A549 (cell line): ENCODE results near the gene ISM1. TPM values are rescaled to one million over a fixed set of nuclear protein-coding genes. Genes with fewer than 3 reads are reported as not detected.

Experiments used
- BHLHE40 ChIP-seq: IDR thresholded peaks from 2 replicates; pipeline ENCODE4 v1.6.1; 2012; ENCODE audit warnings: low read depth, low read length, inconsistent platforms
- CBX2 ChIP-seq: fragments of 200-600 bp; sonication (generic); IDR thresholded peaks from 2 replicates; pipeline ENCODE4 v1.6.1; 2016; ENCODE audit warnings: low read depth, mild to moderate bottlenecking, borderline replicate concordance
- CBX8 ChIP-seq: fragments of 200-600 bp; sonication (generic); IDR thresholded peaks from 2 replicates; pipeline ENCODE4 v1.6.1; 2016
- CHD2 ChIP-seq: fragments of 150-350 bp; IDR thresholded peaks from 2 replicates; pipeline ENCODE4 v1.6.1; 2014; ENCODE audit warnings: low read length; ENCODE audit not compliant: partially characterized antibody
- CHD4 ChIP-seq: fragments of 200-600 bp; sonication (generic); IDR thresholded peaks from 2 replicates; pipeline ENCODE4 v1.6.1; 2016; ENCODE audit warnings: antibody characterized with exemption, mild to moderate bottlenecking, borderline replicate concordance
- EHMT2 ChIP-seq: fragments of 200-600 bp; sonication (generic); IDR thresholded peaks from 2 replicates; pipeline ENCODE4 v1.6.1; 2016; ENCODE audit warnings: antibody characterized with exemption, low read depth, mild to moderate bottlenecking, moderate library complexity
- EP300 ChIP-seq, 2 experiments: fragments of >200 bp; sonication (Bioruptor Twin); formaldehyde crosslinking; IDR thresholded peaks; 2 replicates in 1 of 2; 3 replicates in 1 of 2; pipeline ENCODE4 v1.6.1; 2016 to 2017
- FOSB ChIP-seq: fragments of 250-450 bp; sonication (Bioruptor Pico); IDR thresholded peaks from 2 replicates; pipeline ENCODE4 v1.5.0; 2020; ENCODE audit warnings: mild to moderate bottlenecking, moderate library complexity
- FOSL2 ChIP-seq, 2 experiments: fragments of 450-650 bp in 1 of 2; fragments of >200 bp in 1 of 2; sonication (Bioruptor Twin) in 1 of 2; formaldehyde crosslinking; IDR thresholded peaks; 2 replicates each; pipeline versions ENCODE4 v1.5.0 to v1.6.1; 2016 to 2020; ENCODE audit warnings: mild to moderate bottlenecking in 1 of 2, moderate library complexity in 1 of 2
- GATA3 ChIP-seq: IDR thresholded peaks from 2 replicates; pipeline ENCODE4 v1.6.1; 2012; ENCODE audit warnings: borderline replicate concordance
- HDAC2 ChIP-seq: fragments of 200-600 bp; sonication (generic); IDR thresholded peaks from 2 replicates; pipeline ENCODE4 v1.6.1; 2016
- HEYL ChIP-seq: fragments of 250-450 bp; sonication (Bioruptor Pico); IDR thresholded peaks from 2 replicates; pipeline ENCODE4 v1.8.0; 2021; ENCODE audit warnings: mild to moderate bottlenecking, moderate library complexity
- HOXA7 ChIP-seq: fragments of 250-450 bp; sonication (Bioruptor Pico); IDR thresholded peaks from 2 replicates; pipeline ENCODE4 v1.5.0; 2020; ENCODE audit warnings: mild to moderate bottlenecking, moderate library complexity
- KDM1A ChIP-seq: fragments of 200-600 bp; sonication (generic); IDR thresholded peaks from 2 replicates; pipeline ENCODE4 v1.6.1; 2016; ENCODE audit warnings: low read depth, mild to moderate bottlenecking
- KDM5A ChIP-seq: fragments of 200-600 bp; sonication (generic); IDR thresholded peaks from 2 replicates; pipeline ENCODE4 v1.6.1; 2016; ENCODE audit warnings: antibody characterized with exemption, mild to moderate bottlenecking
- MYC ChIP-seq: IDR thresholded peaks from 2 replicates; pipeline ENCODE4 v1.6.1; 2012; ENCODE audit warnings: mild to moderate bottlenecking, inconsistent platforms, low read length, improper control_type of control experiment, borderline replicate concordance
- NFE2L2 ChIP-seq: fragments of 150-350 bp; conservative IDR thresholded peaks from 2 replicates; pipeline ENCODE4 v1.6.1; 2014; ENCODE audit warnings: low read length
- NPAS2 ChIP-seq: fragments of 250-450 bp; sonication (Bioruptor Pico); IDR thresholded peaks from 2 replicates; pipeline ENCODE4 v1.8.0; 2022; ENCODE audit warnings: mild to moderate bottlenecking, moderate library complexity, borderline replicate concordance
- NR3C1 ChIP-seq: fragments of >200 bp; sonication (Bioruptor Twin); formaldehyde crosslinking; IDR thresholded peaks from 3 replicates; pipeline ENCODE4 v1.6.1; 2017
- PHF8 ChIP-seq: fragments of 200-600 bp; sonication (generic); IDR thresholded peaks from 2 replicates; pipeline ENCODE4 v1.6.1; 2016; ENCODE audit warnings: low read depth, mild to moderate bottlenecking, antibody characterized with exemption, moderate library complexity, borderline replicate concordance
- POLR2A ChIP-seq: IDR thresholded peaks from 2 replicates; pipeline ENCODE4 v1.6.1; 2012; ENCODE audit warnings: mild to moderate bottlenecking, low read length
- RARB ChIP-seq: fragments of 250-450 bp; sonication (Bioruptor Pico); IDR thresholded peaks from 2 replicates; pipeline ENCODE4 v1.8.0; 2021; ENCODE audit warnings: mild to moderate bottlenecking, moderate library complexity
- RCOR1 ChIP-seq: fragments of 150-350 bp; IDR thresholded peaks from 2 replicates; pipeline ENCODE4 v1.6.1; 2014; ENCODE audit warnings: antibody characterized with exemption, low read length, low read depth
- RFX5 ChIP-seq: fragments of 450-650 bp; IDR thresholded peaks from 2 replicates; pipeline ENCODE4 v1.7.1; 2014; ENCODE audit warnings: antibody characterized with exemption, mild to moderate bottlenecking, moderate library complexity
- TFCP2L1 ChIP-seq: fragments of 250-450 bp; sonication (Bioruptor Pico); IDR thresholded peaks from 2 replicates; pipeline ENCODE4 v1.5.0; 2021; ENCODE audit warnings: mild to moderate bottlenecking
- ZFP36 ChIP-seq: fragments of 450-650 bp; IDR thresholded peaks from 2 replicates; pipeline ENCODE4 v1.6.1; 2014; ENCODE audit warnings: borderline replicate concordance; ENCODE audit not compliant: partially characterized antibody
- ZNF302 ChIP-seq: fragments of 250-450 bp; sonication (Bioruptor Pico); IDR thresholded peaks from 2 replicates; pipeline ENCODE4 v1.9.0; 2021; ENCODE audit warnings: inconsistent platforms, mild to moderate bottlenecking, moderate library complexity
- ZSCAN20 ChIP-seq: fragments of 250-450 bp; sonication (Bioruptor Pico); IDR thresholded peaks from 2 replicates; pipeline ENCODE4 v1.8.0; 2022; ENCODE audit warnings: mild to moderate bottlenecking, moderate library complexity
- polyA plus RNA-seq, 4 experiments: library from polyadenylated mRNA; depleted of rRNA in 3 of 4; stranded (reverse); fragments of >200 nt; fragmentation: RNase III in 1 of 4; extraction: RNeasy Plus Mini Kit Qiagen cat#74134 plus additional on column Dnase treatment in 1 of 4; gene quantifications; 2 replicates in 3 of 4; 3 replicates in 1 of 4; pipeline ENCODE4 v1.2.3, GENCODE V29; 2011 to 2017
- TF ChIP-seq, protein P1 (sequence below): fragments of 250-450 bp; sonication (Bioruptor Pico); IDR thresholded peaks from 2 replicates; pipeline ENCODE4 v1.5.0; 2020; ENCODE audit warnings: low read depth, mild to moderate bottlenecking, moderate library complexity
- TF ChIP-seq, protein P2 (sequence below): fragments of >200 bp; sonication (Bioruptor Twin); formaldehyde crosslinking; IDR thresholded peaks from 3 replicates; pipeline ENCODE4 v1.6.1; 2016
- TF ChIP-seq, protein P3 (sequence below): fragments of 450-650 bp; IDR thresholded peaks from 2 replicates; pipeline ENCODE4 v1.6.1; 2014; ENCODE audit warnings: antibody characterized with exemption
- TF ChIP-seq, protein P4 (sequence below): IDR thresholded peaks from 2 replicates; pipeline ENCODE4 v1.6.1; 2012; ENCODE audit warnings: low read depth, borderline replicate concordance
- TF ChIP-seq, protein P5 (sequence below): IDR thresholded peaks from 2 replicates; pipeline ENCODE4 v1.6.1; 2012
- TF ChIP-seq, protein P6 (sequence below): IDR thresholded peaks from 2 replicates; pipeline ENCODE4 v1.6.1; 2012
- TF ChIP-seq, protein P7 (sequence below): fragments of >200 bp; sonication (Bioruptor Twin); formaldehyde crosslinking; IDR thresholded peaks from 3 replicates; pipeline ENCODE4 v1.5.1; 2016

The ISM1 gene
- polyA plus RNA-seq, 2 of the 4 experiments (the other 2 are of a cell fraction), result 0.18 to 0.39 TPM

DNA sequence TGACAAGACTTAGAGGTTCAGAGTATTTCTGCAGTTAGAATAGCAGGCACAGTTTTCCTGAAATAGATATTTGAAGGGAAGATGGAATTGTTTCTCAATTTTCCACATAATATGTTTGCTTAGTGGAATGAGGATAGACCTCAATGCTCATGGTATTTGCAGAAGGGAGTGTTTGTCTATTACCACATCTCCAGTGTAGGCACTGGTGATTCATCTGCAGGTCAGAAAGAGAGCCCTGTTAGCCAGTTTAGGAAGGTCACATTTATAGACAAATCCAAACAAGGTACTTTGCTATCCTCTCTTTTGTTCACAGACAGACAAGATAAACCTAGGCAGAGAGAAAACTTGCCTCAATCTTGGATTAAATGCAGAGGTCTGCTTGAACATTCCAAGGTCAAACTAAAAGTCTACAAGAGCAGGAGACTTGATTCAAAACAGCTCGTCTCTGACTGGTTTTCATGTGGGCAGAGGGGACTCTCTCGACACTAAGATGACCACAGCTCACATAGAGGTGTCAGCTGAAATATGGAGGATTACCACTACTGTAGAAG, 22.8 kb downstream of the ISM1 start (continued):
- TF ChIP-seq KDM1A (no peak), PHF8 (no peak), RFX5 (no peak), NPAS2 (CRISPR knock-in tag) (no peak), ZNF302 (no peak), CHD4 (no peak), HEYL (no peak), EP300 (IDR thresholded peaks at IDR 0.05) (peak; percentile 68 to 71; a peak in 2 of 5 replicates), NR3C1 (no peak), POLR2A (no peak), ZSCAN20 (no peak), EHMT2 (no peak), RCOR1 (no peak), CHD2 (no peak), CBX2 (no peak), HDAC2 (no peak), ZFP36 (peak; percentile 58), FOSL2 (IDR thresholded peaks at IDR 0.05) (peak; percentile 96), FOSL2 (CRISPR knock-in tag; IDR thresholded peaks at IDR 0.05) (peak; percentile 96), CBX8 (no peak), TFCP2L1 (CRISPR knock-in tag) (no peak), NFE2L2 (no peak), KDM5A (no peak), HOXA7 (CRISPR knock-in tag) (no peak), FOSB (CRISPR knock-in tag) (no peak), RARB (no peak), BHLHE40 (no peak), MYC (no peak), GATA3 (peak; percentile 88)
- TF ChIP-seq, protein P1, sequence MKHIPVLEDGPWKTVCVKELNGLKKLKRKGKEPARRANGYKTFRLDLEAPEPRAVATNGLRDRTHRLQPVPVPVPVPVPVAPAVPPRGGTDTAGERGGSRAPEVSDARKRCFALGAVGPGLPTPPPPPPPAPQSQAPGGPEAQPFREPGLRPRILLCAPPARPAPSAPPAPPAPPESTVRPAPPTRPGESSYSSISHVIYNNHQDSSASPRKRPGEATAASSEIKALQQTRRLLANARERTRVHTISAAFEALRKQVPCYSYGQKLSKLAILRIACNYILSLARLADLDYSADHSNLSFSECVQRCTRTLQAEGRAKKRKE (CRISPR knock-in tag), result no peak
- TF ChIP-seq, protein P2, sequence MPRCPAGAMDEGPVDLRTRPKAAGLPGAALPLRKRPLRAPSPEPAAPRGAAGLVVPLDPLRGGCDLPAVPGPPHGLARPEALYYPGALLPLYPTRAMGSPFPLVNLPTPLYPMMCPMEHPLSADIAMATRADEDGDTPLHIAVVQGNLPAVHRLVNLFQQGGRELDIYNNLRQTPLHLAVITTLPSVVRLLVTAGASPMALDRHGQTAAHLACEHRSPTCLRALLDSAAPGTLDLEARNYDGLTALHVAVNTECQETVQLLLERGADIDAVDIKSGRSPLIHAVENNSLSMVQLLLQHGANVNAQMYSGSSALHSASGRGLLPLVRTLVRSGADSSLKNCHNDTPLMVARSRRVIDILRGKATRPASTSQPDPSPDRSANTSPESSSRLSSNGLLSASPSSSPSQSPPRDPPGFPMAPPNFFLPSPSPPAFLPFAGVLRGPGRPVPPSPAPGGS, result peak; percentile 94; the same call in 2 of the 3 replicates
- TF ChIP-seq, protein P3, sequence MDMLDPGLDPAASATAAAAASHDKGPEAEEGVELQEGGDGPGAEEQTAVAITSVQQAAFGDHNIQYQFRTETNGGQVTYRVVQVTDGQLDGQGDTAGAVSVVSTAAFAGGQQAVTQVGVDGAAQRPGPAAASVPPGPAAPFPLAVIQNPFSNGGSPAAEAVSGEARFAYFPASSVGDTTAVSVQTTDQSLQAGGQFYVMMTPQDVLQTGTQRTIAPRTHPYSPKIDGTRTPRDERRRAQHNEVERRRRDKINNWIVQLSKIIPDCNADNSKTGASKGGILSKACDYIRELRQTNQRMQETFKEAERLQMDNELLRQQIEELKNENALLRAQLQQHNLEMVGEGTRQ, result no peak
- TF ChIP-seq, protein P4, sequence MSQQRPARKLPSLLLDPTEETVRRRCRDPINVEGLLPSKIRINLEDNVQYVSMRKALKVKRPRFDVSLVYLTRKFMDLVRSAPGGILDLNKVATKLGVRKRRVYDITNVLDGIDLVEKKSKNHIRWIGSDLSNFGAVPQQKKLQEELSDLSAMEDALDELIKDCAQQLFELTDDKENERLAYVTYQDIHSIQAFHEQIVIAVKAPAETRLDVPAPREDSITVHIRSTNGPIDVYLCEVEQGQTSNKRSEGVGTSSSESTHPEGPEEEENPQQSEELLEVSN, result no peak
- TF ChIP-seq, protein P5, sequence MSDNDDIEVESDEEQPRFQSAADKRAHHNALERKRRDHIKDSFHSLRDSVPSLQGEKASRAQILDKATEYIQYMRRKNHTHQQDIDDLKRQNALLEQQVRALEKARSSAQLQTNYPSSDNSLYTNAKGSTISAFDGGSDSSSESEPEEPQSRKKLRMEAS, result peak; percentile 60
- TF ChIP-seq, protein P6, sequence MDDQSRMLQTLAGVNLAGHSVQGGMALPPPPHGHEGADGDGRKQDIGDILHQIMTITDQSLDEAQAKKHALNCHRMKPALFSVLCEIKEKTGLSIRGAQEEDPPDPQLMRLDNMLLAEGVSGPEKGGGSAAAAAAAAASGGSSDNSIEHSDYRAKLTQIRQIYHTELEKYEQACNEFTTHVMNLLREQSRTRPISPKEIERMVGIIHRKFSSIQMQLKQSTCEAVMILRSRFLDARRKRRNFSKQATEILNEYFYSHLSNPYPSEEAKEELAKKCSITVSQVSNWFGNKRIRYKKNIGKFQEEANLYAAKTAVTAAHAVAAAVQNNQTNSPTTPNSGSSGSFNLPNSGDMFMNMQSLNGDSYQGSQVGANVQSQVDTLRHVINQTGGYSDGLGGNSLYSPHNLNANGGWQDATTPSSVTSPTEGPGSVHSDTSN, result no peak
- TF ChIP-seq, protein P7, sequence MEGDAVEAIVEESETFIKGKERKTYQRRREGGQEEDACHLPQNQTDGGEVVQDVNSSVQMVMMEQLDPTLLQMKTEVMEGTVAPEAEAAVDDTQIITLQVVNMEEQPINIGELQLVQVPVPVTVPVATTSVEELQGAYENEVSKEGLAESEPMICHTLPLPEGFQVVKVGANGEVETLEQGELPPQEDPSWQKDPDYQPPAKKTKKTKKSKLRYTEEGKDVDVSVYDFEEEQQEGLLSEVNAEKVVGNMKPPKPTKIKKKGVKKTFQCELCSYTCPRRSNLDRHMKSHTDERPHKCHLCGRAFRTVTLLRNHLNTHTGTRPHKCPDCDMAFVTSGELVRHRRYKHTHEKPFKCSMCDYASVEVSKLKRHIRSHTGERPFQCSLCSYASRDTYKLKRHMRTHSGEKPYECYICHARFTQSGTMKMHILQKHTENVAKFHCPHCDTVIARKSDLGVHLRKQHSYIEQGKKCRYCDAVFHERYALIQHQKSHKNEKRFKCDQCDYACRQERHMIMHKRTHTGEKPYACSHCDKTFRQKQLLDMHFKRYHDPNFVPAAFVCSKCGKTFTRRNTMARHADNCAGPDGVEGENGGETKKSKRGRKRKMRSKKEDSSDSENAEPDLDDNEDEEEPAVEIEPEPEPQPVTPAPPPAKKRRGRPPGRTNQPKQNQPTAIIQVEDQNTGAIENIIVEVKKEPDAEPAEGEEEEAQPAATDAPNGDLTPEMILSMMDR, result no peak
